OCI-M1 (cell line): ENCODE data around the gene RAB11B.
A peak's percentile ranks its signal among the peaks of the same experiment; 100 is the strongest.
"Not testable (repeated sequence)": the region's sequence is repeated elsewhere in the genome, so short reads cannot be mapped to it uniquely, and the experiment has no call there.

ENCODE experiments used
- DNase-seq: peaks from one replicate; lab custom pipeline; 2025; lab: John Stamatoyannopoulos, UW

Gene RAB11B

DNA sequence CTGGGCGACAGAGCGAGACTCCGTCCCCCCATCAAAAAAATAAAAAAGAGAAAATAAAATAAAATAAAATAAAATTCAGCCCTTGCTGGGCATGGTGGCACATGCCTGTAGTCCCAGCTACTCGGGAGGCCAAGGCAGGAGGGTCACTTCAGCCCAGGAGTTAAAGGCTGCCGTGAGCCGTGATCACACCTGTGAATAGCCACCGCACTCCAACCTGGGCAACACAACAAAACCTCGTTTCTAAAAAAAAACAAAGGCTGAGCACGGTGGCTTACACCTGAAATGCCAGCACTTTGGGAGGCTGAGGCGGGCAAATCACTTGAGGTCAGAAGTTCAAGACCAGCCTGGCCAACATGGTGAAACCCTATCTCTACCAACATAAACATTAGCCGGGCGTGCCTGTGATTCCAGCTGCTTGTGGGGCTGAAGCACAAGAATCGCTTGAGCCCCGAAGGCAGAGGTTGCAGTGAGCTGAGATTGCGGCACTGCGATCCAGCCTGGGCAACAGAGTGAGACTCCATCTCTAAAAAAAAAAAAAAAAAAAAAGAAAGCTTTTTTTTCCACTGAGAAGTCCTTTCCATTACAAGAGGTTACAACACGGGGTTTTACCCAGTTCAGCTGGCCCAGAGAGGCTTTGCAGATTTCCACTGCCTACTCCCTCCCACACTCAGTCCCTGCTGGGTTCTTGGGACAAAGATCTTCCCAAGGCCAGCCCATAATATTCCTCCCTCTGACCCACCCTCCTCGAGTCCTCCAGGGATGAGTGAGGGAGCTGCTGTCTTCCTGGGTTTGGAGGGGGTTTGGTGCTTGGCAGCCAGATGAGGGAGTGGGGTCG, 19.8 kb upstream of the RAB11B start:
- no peak for DNase-seq

DNA sequence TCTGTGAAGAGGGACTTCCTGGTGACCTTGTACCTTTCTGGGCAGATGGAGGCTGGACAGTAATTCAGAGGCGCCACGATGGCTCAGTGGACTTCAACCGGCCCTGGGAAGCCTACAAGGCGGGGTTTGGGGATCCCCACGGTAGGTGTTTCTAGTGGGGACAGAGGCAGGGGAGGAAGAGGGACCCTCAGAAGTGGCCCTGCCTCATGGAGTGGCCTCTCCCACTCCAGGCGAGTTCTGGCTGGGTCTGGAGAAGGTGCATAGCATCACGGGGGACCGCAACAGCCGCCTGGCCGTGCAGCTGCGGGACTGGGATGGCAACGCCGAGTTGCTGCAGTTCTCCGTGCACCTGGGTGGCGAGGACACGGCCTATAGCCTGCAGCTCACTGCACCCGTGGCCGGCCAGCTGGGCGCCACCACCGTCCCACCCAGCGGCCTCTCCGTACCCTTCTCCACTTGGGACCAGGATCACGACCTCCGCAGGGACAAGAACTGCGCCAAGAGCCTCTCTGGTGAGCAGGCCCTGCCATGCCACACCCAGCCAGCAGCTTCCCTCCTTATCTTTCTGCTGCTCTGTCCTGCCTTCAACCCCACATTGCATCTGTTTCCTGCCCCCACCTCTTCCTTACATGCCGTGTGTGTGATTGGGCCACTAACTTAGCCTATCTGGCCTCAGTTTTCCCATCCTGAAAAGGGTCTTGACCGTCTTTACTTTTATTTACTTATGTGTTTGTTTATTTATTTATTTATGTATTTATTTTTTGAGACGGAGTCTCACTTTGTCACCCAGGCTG, 19.0 kb upstream of the RAB11B start:
- DNase-seq: peak; percentile 70

DNA sequence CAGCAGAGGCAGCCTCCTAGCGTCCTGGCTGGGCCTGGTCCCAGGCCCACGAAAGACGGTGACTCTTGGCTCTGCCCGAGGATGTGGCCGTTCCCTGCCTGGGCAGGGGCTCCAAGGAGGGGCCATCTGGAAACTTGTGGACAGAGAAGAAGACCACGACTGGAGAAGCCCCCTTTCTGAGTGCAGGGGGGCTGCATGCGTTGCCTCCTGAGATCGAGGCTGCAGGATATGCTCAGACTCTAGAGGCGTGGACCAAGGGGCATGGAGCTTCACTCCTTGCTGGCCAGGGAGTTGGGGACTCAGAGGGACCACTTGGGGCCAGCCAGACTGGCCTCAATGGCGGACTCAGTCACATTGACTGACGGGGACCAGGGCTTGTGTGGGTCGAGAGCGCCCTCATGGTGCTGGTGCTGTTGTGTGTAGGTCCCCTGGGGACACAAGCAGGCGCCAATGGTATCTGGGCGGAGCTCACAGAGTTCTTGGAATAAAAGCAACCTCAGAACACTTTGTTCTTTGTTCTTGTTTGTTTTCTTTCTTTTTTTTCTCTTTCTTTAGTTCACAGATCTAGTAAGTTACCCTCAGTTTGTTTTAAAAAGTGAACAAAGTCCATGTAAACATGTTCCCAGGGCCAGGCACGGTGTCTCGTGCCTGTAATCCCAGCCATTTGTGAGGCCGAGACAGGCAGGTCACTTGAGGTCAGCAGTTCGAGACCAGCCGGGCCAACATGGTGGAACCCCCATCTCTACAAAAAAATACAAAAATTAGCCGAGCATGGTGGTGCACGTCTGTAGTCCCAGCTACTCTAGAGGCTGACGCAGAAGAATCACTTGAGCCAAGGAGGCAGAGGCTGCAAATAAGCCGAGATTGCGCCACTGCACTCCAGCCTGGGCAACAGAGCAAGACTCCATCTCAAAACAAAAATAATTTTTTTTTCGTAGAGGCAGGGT, 16.0 kb upstream of the RAB11B start:
- no peak for DNase-seq

DNA sequence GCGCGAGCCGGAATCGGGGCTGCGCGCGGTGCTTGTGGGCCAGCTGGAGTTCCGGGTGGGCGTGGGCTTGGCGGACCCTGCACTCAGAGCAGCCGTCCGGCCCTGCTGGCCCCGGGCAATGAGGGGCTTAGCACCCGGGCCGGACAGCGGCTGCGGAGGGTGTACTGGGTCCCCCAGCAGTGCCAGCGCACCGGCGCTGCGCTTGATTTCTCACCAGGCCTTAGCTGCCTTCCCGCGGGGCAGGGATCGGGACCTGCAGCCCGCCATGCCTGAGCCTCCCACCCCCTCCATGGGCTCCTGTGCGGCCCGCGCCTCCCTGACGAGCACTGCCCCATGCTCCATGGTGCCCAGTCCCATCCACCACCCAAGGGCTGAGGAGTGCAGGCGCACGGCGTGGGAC, 14.4 kb upstream of the RAB11B start:
- not testable (repeated sequence) for DNase-seq

DNA sequence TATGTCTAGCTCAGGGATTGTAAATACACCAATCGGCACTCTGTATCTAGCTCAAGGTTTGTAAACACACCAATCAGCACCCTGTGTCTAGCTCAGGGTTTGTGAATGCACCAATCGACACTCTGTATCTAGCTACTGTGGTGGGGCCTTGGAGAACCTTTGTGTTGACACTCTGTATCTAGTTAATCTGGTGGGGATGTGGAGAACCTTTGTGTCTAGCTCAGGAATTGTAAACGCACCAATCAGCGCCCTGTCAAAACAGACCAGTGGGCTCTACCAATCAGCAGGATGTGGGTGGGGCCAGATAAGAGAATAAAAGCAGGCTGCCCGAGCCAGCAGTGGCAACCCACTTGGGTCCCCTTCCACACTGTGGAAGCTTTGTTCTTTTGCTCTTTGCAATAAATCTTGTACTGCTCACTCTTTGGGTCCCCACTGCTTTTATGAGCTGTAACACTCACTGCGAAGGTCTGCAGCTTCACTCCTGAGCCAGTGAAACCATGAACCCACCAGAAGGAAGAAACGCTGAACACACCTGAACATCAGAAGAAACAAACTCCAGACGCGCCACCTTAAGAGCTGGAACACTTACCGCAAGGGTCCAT, 13.7 kb upstream of the RAB11B start:
- DNase-seq: not testable (repeated sequence)

DNA sequence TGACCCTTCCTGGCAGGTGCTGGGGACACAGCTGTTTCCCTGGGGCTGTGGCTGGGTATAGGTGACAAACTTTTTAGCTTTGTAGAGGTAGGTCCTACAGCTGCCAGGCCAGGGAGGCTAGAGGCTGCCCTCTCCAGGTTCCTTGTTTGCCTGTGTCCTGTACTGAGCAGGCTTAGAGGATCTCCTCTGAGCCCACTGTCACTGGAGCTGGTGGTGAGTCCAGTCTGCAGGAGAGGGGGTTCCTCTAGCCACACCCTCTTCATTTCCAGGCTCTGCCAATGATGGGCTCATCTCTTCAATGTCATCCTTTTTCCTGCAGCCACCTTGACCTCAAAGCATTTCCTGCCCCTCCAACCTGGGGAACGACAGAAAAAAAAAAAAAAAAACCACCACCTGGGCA, 12.6 kb upstream of the RAB11B start:
- DNase-seq: no peak

DNA sequence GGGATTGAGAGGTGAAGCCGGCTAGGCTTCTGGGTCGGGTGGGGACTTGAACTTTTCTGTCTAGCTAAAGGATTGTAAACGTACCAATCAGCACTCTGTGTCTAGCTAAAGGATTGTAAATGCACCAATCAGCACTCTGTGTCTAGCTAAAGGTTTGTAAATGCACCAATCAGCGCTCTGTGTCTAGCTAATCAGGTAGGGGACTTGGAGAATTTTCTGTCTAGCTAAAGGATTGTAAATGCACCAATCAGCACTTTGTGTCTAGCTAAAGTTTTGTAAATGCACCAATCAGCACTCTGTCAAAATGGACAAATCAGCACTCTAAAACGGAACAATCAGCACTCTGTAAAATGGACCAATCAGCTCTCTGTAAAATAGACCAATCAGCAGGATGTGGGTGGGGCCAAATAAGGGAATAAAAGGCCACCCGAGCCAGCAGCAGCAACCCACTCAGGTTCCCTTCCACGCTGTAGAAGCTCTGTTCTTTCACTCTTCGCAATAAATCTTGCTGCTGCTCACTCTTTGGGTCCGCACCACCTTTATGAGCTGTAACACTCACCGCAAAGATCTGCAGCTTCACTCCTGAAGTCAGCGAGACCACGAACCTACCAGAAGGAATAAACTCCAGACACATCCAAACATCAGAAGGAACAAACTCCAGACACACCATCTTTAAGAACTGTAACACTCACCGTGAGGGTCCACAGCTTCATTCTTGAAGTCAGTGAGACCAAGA, 10.8 kb upstream of the RAB11B start:
- DNase-seq: not testable (repeated sequence)

DNA sequence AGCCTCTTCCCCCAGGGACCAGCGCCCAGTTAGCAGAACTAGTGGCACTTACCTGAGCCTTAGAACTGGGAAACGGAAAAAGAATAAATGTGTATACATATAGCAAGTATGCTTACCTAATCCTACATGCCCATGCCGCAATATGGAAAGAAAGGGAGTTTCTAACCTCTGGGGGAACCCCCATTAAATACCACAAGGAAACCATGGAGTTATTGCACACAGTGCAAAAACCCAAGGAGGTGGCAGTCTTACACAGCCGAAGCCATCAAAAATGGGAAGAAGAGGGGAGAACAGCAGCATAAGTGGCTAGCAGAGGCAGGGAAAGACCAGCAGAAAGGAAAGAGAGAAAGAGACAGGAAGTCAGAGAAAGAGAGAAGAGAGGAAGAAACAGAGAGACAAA, 5.6 kb upstream of the RAB11B start:
- DNase-seq: not testable (repeated sequence)

DNA sequence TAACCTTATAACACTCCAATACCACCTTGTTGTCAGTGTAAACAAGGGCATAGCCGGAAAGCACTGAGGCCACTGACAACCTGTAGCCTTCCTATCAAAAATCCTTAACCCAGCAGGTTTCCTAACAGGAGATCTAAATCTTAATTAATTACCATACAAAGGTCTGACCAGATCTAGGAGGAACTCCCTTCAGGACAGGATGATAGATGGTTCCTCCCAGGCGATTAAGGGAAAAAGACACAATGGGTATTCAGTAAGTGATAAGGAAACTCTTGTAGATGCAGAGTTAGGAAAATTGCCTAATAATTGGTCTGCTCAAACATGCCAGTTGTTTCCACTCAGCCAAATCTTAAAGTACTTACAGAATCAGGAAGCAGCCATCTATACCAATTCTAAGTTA, 5.1 kb upstream of the RAB11B start:
- DNase-seq: not testable (repeated sequence)

DNA sequence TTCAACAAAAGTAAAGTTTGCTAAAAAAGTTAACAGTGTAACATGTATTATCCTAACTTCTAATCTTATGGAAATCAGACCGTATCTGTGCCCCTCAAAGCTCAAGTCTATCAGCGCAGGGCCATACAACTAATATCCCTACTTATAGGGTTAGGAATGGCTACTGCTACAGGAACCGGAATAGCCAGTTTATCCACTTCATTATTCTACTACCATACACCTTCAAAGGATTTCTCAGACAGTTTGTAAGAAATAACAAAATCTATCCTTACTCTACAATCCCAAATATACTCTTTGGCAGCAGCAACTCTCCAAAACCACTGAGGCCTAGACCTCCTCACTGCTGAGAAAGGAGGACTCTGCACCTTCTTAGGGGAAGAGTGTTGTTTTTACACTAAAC, 4.6 kb upstream of the RAB11B start:
- not testable (repeated sequence) for DNase-seq

DNA sequence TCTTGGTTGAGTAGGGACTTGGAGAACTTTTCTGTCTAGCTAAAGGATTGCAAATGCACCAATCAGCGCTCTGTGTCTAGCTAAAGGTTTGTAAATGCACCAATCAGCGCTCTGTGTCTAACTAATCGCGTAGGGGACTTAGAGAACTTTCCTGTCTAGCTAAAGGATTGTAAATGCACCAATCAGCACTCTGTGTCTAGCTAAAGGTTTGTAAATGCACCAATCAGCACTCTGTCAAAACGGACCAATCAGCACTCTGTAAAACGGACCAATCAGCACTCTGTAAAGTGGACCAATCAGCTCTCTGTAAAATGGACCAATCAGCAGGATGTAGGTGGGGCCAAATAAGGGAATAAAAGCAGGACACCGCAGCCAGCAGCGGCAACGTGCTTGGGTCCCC, 3.7 kb upstream of the RAB11B start:
- DNase-seq: not testable (repeated sequence)

DNA sequence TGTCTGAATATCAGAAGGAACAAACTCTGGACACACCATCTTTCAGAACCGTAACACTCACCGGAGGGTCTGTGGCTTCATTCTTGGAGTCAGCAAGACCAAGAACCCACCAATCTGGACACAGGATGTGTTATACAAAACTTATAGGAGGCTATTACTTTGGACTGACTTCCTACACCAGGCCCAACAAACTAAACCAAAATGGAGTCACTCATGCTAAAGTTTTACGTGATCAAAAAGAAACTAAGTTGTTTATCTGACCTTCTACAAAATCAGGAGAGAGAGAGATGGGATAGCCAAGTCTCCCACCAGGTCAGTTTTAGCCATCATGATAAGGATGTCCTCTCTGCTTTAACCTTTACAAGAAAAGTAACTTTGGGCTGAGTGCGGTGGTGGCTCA, 3.2 kb upstream of the RAB11B start:
- no peak for DNase-seq

DNA sequence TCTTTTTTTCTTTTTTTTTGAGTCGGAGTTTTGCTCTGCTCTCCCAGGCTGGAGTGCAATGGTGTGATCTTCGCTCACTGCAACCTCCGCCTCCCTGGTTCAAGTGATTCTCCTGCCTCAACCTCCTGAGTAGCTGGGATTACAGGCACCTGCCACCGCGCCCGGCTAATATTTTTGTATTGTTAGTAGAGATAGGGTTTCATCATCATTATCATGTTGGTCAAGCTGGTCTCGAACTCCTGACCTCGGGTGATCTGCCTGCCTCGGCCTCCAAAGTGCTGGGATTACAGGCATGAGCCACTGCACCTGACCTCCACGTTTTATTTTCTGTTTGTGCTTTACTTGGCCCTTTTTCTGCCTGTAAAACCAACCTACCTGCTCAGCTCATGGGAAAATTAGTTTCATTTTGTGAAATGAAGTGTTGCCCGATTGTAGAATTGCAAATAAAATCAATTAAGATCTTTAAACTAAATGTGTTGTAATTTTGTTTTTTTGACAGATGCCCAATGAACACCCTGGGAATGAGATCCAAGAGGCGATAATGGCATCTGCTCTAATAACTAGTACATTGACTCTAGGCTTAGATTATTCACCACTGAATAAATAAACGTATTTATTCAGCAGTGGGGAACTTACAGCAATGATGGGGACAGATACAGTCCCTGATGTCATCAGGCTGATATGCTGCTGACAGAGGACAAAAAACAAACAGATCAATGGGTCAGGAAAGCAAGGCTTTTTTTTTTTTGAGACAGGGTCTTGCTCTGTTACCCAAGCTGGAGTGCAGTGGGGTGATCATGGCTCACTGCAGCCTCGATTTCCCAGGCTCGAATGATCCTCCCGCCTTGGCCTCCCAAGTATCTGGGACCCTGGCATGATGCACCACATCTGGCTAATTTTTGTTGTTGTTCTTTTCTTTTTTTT, 2.2 kb upstream of the RAB11B start:
- DNase-seq: no peak

DNA sequence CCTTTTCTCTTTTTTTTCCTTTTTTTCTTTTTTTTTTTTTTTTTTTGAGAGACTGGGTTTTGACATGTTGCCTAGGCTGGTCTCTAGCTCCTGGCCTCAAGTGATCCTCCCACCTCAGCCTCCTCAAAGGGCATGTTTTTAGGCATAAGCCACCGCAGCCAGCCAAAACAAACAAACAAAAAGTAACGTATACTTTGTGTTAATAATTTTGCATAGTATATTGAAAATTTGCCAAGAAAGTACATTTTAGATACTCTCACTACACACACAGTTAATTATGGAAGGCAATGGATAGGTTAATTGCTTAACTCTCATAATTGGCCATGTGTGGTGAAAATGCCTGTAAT, 1.6 kb upstream of the RAB11B start:
- no peak for DNase-seq

DNA sequence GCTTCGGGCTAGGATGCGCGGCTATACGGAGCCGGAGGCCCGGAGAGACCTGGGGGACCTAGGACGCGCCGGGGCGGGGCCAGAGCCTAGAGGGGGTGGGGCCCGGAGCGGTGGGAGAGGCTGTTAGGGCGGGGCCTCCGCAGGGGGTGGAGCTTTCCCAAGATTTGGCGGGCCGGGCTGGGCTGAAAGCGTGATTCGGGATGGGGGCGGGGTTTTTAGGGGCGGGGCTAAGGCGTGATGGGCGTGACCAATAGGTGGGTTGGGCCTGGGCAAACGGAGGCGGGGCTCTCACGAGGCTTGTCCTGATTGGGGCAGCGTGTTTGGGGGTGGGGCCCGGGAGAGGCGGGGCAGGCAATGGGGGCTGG, 439 bp downstream of the RAB11B start:
- DNase-seq: peak; percentile 99

DNA sequence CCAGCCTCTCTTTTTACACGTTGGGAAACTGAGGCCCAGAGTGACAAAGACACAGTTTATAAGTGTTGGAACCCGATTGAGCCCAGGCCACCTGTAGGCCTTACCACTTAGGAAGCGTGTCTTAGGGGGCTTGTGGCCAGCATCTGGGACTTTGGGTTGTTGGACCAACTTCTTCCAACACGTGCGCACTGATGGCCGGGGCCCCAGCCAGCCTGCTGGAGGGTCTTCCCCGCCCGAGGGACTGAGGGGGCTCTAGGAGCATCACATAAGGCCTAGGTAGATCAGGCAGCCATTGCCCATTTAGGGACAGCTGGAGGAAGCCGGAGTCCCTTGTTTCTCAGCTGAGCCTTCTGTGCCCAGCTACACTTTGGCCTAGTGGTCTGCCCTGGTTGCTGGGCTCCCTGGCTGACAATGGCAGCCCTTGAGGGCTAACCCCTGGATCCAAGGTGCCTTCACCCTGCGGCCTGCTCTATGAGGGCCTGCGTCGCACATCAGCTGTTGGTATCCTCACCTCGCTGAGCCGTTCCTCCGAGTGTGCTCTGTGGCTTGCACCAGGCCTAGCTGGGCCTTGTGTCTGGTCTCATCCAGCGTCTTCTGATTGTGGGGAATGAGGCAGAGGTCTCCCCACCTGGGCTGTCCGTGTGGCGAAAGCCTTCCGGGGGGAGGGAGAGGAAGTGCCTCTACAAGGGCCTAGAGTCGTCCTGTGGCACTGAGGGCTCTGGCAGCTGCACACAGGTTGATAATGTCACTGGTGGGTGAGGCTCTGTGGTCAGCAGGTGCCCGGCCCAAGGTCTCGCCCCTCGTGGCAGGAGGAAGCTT, 1.2 kb downstream of the RAB11B start:
- no peak for DNase-seq

DNA sequence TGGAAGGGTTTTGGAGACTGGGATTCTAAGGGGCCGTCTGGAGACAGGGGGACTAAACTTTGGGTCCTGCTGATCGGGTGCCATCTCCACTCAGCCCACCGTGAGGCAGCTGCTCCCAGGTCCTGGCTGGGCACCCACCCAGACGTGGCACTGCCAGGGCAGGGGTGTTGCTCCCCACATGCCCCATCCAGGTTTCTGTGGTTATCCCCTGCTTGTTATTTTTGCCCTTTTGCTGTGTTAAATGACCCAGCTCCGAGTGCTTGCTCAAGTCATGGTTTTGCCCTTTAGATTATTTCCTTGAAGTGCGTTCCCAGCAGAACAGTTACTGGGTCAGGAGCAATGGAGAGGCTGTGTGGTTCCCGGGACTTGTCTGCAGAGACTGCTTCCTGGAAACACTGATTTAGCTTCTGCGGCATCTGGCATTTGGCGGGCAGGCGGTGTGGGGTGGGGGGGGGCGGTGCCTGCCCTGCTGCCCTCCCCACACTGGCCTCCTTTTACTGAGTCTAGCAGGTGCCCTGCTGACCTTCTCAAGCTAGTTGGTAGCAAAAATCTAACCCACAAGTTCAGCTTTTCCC, 1.9 kb downstream of the RAB11B start:
- DNase-seq: no peak

DNA sequence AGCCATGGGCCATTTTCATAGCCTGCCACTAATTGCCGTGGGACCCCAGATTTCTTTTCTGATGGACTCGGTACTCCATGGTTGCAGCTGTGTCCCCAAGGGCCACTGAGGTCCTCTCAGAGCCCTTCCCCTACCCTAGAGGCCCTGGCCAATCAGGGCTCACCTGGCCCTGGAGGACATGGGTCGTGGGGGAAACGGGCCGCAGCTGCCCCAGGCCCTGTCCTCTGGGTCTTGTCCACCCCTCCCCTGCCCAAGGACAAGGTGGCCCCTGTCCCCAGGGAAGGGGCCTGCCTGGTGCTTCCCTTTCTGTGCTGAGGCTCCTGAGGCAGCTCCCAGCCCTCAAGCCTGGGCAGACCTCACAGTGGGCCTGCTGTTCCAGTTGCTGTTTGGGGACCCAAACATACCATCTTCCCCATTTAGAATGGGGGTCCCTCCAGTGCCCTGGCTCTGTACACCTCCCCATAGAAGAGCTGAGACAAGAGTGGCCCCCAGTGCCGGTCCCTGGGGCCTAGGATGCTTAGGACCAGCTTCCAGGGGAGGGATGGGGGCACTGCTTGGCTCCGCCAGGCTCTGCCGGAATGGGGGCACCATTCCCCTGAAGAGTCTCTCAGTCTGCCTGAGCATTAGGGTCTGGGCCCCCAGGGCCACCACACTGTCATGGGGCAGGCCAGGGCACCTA, 3.2 kb downstream of the RAB11B start:
- DNase-seq: no peak
